H1 (cell line): ENCODE measurements around the gene DIAPH2. TPM values are rescaled to one million over a fixed set of nuclear protein-coding genes. Genes with fewer than 3 reads are reported as not detected.

Experiments used
- HDAC6 ChIP-seq: IDR thresholded peaks from one replicate; pipeline ENCODE4 v1.7.1; 2012; ENCODE audit warnings: low read depth, mild to moderate bottlenecking, inconsistent platforms, low read length, moderate library complexity
- POU5F1 ChIP-seq: IDR thresholded peaks from 2 replicates; pipeline ENCODE4 v1.6.1; 2011; ENCODE audit warnings: low read depth, mild to moderate bottlenecking, low read length, moderate library complexity
- RFX5 ChIP-seq: IDR thresholded peaks from 2 replicates; pipeline ENCODE4 v1.6.1; 2011; ENCODE audit warnings: low read depth, low read length, improper control_type of control experiment, borderline replicate concordance
- polyA plus RNA-seq, 7 experiments: library from polyadenylated mRNA; depleted of rRNA in 3 of 7; stranded (reverse) in 5 of 7; unstranded in 2 of 7; fragments of >200 nt in 5 of 7; fragments of 200-250 nt in 2 of 7; gene quantifications; 1 replicate in 5 of 7; 2 replicates in 1 of 7; 4 replicates in 1 of 7; pipeline versions ENCODE4 v1.2.1 to v1.2.3, GENCODE V29; 2011 to 2013; ENCODE audit warnings: missing spikeins in 2 of 7, mixed read lengths in 2 of 7
- total RNA-seq: library from RNA; stranded (reverse); fragmentation: NEBNext Ultra II Directional; extraction: Animal tissue kit (Norgen Biotek cat#: 25700); gene quantifications from 2 replicates; pipeline ENCODE4 v1.2.1, GENCODE V29; 2021

Gene DIAPH2
- total and polyA plus RNA-seq, 2 of the 8 experiments (the other 6 are each of a cell fraction or from before 2014, with no cell fraction given): 4.4 to 24.3 TPM

DNA sequence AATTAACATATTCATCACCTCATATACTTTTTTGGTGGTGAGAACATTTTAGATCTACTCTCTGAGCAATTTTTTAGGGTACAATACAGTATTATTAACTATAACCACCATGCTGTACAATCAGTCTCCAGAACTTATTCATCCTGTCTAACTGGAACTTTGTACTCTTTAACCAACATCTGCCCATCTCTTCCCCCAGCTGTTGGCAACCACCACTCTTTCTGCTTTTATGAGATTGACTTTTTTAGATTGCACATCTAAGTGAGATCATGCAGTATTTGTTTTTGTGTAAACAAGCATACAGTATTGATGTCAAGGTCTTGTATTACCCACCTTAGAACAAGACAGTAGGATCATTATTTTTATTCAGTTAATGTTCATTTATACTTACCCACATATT, 715.9 kb downstream of the DIAPH2 start (continued):
- TF ChIP-seq POU5F1 (no peak), RFX5 (no peak), HDAC6 (no peak)
